Activated CD4-positive, alpha-beta memory T cell treated with anti-CD3 and anti-CD28 coated beads, Interleukin-2, amount 10 ng/mL, durations not matched to agents 7 days and 5 days (primary cell): Measurements from ENCODE around the gene LDB1. TPM values are rescaled to one million over a fixed set of nuclear protein-coding genes. Genes with fewer than 3 reads are reported as not detected.

Experiments
- CTCF ChIA-PET: fragments of 350-600 bp; sonication (Branson Sonifier 250); formaldehyde crosslinking; loops from one replicate; lab custom pipeline; 2021; ENCODE audit warnings: antibody characterized with exemption, inconsistent platforms; lab: Charles Lee
- POLR2A ChIA-PET: fragments of 350-600 bp; sonication (Branson Sonifier 250); formaldehyde crosslinking; loops from one replicate; lab custom pipeline; 2021; ENCODE audit warnings: antibody characterized with exemption; lab: Charles Lee
- DNase-seq: peaks from one replicate; pipeline ENCODE4 v3.0.0-alpha.2; 2020
- H3K27ac Mint-ChIP-seq: one replicate; pipeline ENCODE4 v1.8.0; 2021; ENCODE audit warnings: mild to moderate bottlenecking, mixed read lengths
- H3K27me3 Mint-ChIP-seq: one replicate; pipeline ENCODE4 v1.8.0; 2021; ENCODE audit warnings: mixed read lengths
- H3K36me3 Mint-ChIP-seq: one replicate; pipeline ENCODE4 v1.8.0; 2021; ENCODE audit warnings: low read depth, mixed read lengths
- H3K4me1 Mint-ChIP-seq: one replicate; pipeline ENCODE4 v1.8.0; 2021; ENCODE audit warnings: mixed read lengths
- H3K4me3 Mint-ChIP-seq: one replicate; pipeline ENCODE4 v1.8.0; 2021; ENCODE audit warnings: mild to moderate bottlenecking, mixed read lengths
- H3K9me3 Mint-ChIP-seq: one replicate; pipeline ENCODE4 v1.8.0; 2021; ENCODE audit warnings: mixed read lengths
- total RNA-seq, 2 experiments: library from RNA; stranded (reverse); gene quantifications; one replicate each; pipeline ENCODE4 v1.2.3, GENCODE V29; 2021

LDB1 gene
- total RNA-seq, 2 experiments from 2014 or later, result 81.3 to 83.1 TPM

DNA sequence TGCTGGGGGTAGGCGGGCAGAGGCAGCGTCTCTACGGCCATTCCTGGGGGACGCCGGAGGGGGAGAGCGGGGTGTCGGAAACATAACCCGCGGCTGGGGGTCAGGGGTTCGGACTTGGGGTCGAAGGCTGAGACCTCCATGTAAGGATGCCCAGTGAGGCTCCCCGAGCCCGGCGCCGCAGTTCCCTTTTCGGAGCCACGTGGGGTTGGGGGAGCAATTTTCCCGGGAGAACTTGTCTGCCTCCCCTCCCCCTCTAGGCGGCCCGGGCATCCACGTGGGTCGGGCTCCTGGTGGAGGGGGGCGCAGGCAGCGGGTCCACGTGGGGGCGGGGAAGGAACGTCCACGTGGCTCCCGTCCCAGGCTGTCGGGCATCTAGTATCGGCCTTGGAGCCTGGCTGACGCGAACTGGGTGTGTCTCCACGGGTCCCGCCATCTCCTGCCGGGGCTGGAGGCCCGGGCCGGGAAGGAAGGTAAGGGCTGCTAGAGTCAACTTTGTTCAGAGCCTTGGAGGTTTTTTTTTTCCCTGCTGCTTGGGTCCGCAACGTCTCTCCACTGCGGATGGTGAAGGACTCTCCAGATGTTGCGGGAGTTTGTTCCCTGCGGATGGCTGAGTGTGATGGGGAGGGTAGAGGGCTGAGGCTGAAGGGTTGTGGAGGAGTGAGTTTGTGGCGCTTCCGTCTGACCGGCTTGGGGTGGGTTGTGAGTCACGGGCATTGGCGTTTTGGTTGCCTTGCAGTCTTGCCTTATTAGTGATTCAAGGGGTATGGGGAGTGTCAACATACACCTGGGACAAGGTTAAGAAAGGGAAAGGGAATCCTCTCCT is 13.4 kb upstream of the LDB1 start:
- CTCF ChIA-PET, result no interaction called here
- Mint-ChIP-seq H3K27me3 (no peaks in the 10 kb centered on the region), H3K4me1 (peaks cover 46% of the 10 kb centered on the region), H3K9me3 (no peaks in the 10 kb centered on the region), H3K4me3 (peak overlapping the region; percentile 98), H3K36me3 (peaks cover 25% of the 10 kb centered on the region), H3K27ac (peak overlapping the region; percentile 96)
- peak; percentile 59 for DNase-seq
- POLR2A ChIA-PET, result interaction anchor here (1.4 to 2.1 kb wide), 2 partner anchors 12 to 13 kb away, joined by 6 to 8 read pairs; no protein-coding TSS in a partner anchor

DNA sequence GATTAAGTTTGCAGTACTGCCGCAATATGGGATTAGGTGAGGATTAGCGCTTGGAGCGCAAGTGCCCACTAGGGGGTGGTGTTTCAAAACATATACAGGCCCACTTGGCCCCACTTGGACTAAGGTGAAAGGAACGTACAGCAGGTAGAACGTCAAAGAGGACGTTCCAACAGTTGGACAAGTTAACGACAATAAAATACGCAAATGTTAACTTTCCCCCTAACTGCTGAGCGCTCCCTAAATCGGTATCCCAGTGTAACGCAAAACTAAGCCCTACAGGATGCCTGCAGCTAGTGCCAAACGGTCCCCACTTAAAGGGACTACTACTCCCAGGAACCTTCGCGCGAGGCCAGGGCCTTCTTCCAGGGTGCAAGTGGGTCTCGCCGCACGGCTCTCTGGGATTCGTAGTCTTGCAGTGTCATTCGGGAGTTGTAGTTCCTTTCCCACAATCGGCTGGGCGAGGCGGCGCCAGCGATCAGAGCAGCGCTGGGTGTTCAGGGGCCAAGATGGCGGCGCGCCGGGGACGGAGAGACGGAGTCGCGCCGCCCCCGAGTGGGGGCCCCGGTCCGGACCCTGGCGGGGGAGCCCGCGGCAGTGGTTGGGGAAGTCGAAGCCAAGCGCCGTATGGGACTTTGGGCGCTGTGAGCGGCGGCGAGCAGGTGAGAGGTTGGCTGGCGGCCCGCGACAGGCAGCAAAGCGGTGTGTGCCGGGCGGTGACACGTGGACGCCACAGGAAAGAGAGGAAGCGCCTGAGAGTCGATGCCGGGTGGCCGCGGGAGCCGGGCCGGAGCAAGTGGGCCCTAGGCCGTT is 12.6 kb upstream of the LDB1 start, which contains the start of gene PPRC1:
TSS of gene PPRC1 (plus strand) at position 478 of the 810 bp plus-strand sequence. CDS start at position 507, 29 bp downstream.
- Mint-ChIP-seq H3K4me1 (peaks cover 46% of the 10 kb centered on the region), H3K27ac (peak within 1 kb of the TSS; percentile 96), H3K4me3 (peak within 1 kb of the TSS; percentile 98), H3K36me3 (peaks cover 21% of the 10 kb centered on the region), H3K27me3 (no peaks in the 10 kb centered on the region), H3K9me3 (no peaks in the 10 kb centered on the region)
- ChIA-PET POLR2A (interaction anchor here (0.6 to 3.2 kb wide), 5 partner anchors 10 to 25 kb away, joined by 3 to 18 read pairs (median 7); no protein-coding TSS in a partner anchor), CTCF (interaction anchor here (0.5 to 2.6 kb wide), 13 partner anchors 10 to 292 kb away, joined by 3 to 18 read pairs (median 6); partner anchors contain the start of gene NOLC1)
- DNase-seq, result peak; percentile 99

DNA sequence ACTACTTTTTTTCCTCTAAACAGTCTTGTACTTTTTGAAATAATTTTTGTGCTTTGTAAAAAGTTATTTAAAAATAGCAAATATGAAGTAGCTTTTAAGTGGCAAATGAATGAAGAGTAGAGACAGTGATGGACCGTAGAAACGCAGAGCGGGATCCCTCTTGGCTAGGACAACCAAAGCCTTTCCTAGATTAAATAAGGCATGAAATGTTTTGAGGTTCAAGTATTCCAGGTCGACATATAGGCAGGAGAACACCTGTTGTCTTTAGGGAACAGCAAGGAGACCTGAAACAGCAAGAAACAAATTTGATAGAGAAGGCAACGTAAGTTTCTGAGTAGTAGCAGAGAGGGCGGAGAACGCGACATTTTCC is 12.0 kb upstream of the LDB1 start:
- H3K4me1 Mint-ChIP-seq, result peaks cover 40% of the 10 kb centered on the region
- H3K36me3 Mint-ChIP-seq, result peaks cover 21% of the 10 kb centered on the region
- ChIA-PET CTCF (interaction anchor here (0.5 to 2.6 kb wide), 13 partner anchors 10 to 1114 kb away, joined by 3 to 18 read pairs (median 6); partner anchors contain the start of genes GBF1 and NOLC1), POLR2A (interaction anchor here (0.6 to 3.2 kb wide), 7 partner anchors 10 to 322 kb away, joined by 3 to 18 read pairs (median 6); no protein-coding TSS in a partner anchor)
- no peaks in the 10 kb centered on the region for H3K9me3 Mint-ChIP-seq
- no peaks in the 10 kb centered on the region for H3K27me3 Mint-ChIP-seq
- peak overlapping the region; percentile 96 for H3K27ac Mint-ChIP-seq
- H3K4me3 Mint-ChIP-seq, result peak overlapping the region; percentile 98
- DNase-seq, result no peak

DNA sequence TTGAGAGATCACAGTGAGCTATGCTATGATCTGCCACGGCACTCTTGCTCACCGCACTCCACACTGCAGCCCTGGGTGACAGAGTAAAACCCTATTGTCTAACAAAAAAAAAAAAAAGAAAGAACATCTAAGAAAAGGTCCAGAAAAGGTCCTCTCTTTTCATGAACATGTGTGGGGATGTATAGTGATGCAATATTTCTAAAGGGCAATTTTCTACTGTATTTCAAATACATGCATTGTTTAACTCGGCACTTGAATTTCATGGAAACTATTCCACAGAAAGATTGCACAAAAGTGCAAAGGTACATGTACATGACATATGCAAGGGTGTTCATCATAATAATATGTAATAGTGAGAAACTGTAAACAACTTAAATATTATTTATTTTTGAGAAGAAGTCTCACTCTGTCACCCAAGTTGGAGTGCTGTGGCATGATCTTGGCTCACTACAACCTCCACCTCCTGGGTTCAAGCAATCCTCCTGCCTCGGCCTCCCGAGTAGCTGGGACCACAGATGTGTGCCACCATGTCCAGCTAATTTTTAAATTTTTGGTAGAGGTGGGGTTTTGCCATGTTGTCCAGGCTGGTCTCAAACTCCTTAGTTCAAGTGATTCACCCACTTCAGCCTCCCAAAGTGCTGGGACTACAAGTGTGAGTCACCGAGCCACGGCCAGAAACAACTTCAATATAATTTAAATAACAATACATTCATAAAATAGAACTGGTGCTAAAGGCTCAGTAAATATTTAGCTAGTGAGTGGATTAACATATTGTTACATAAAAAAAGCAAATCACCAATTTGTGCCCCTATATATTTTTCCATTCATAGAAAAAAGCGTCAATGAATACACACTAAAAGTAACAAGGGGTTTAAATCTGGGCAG is 11.4 kb upstream of the LDB1 start:
- POLR2A ChIA-PET, result interaction anchor here (0.6 to 3.2 kb wide), 6 partner anchors 9 to 322 kb away, joined by 3 to 18 read pairs (median 6); no protein-coding TSS in a partner anchor
- peak overlapping the region; percentile 98 for H3K4me3 Mint-ChIP-seq

DNA sequence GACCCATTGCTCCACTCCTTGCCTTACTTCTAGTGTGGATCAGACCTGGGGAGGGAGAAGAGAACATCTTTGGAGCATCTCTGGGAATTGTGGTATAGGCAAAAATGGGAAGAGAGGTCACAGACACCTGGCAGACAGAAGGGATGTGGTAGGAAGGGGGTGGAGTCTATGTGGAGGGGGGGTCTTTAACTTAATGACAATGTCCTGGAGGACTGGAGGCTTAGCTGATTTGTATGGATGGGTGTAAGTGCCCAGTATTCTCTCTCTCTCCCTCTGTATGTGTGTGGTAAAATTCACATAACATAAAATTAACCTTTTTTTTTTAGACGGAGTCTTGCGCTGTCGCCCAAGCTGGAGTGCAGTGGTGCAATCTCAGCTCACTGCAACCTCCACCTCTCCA is 3.1 kb upstream of the LDB1 start:
- Mint-ChIP-seq H3K9me3 (no peaks in the 10 kb centered on the region), H3K4me1 (peaks cover 21% of the 10 kb centered on the region), H3K36me3 (no peaks in the 10 kb centered on the region), H3K4me3 (no peak overlapping the region), H3K27ac (no peak overlapping the region), H3K27me3 (no peaks in the 10 kb centered on the region)
- POLR2A ChIA-PET, result interaction anchor here (0.9 to 2.2 kb wide), 3 partner anchors 8 to 28 kb away, joined by 3 to 14 read pairs (median 3); partner anchors contain the start of gene PPRC1
- DNase-seq, result no peak
- CTCF ChIA-PET, result interaction anchor here (0.5 to 2.9 kb wide), 4 partner anchors 9 to 303 kb away, joined by 3 to 17 read pairs (median 6); partner anchors contain the start of gene PPRC1

More for the DNA sequence above, 11.4 kb upstream of the LDB1 start:
- peak overlapping the region; percentile 96 for H3K27ac Mint-ChIP-seq
- CTCF ChIA-PET, result interaction anchor here (0.5 to 2.6 kb wide), 13 partner anchors 9 to 1114 kb away, joined by 3 to 18 read pairs (median 6); partner anchors contain the start of genes GBF1 and NOLC1
- peaks cover 36% of the 10 kb centered on the region for H3K4me1 Mint-ChIP-seq
- no peaks in the 10 kb centered on the region for H3K27me3 Mint-ChIP-seq
- no peak for DNase-seq
- H3K9me3 Mint-ChIP-seq, result no peaks in the 10 kb centered on the region
- peaks cover 21% of the 10 kb centered on the region for H3K36me3 Mint-ChIP-seq

DNA sequence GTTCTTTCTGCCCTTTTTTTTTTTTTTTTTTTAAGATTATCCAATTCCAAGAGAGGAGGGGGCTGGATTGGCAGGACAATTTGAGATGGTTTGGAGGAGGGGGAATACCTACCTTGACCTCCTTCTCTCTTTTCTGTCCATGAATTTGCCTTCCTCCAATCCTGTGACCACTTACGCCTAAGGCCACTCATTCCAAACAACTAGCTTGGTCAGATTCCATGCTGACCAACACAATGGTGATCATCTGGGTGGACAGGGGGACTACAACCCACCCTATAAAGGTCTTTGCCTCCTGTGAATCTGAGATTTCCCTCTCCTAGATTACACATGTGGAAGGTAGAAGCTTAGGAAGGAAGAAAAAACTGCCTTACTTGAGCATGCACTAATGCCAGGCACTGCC is 2.3 kb upstream of the LDB1 start:
- H3K4me3 Mint-ChIP-seq, result no peak overlapping the region
- DNase-seq, result no peak
- H3K27ac Mint-ChIP-seq, result no peak overlapping the region
- no peaks in the 10 kb centered on the region for H3K27me3 Mint-ChIP-seq
- H3K9me3 Mint-ChIP-seq, result no peaks in the 10 kb centered on the region
- no peaks in the 10 kb centered on the region for H3K36me3 Mint-ChIP-seq
- CTCF ChIA-PET, result interaction anchor here (0.5 to 2.9 kb wide), 5 partner anchors 8 to 479 kb away, joined by 3 to 17 read pairs (median 3); partner anchors contain the start of gene PPRC1
- POLR2A ChIA-PET, result interaction anchor here (0.9 to 2.2 kb wide), 3 partner anchors 9 to 28 kb away, joined by 3 to 14 read pairs (median 3); partner anchors contain the start of gene PPRC1
- peaks cover 29% of the 10 kb centered on the region for H3K4me1 Mint-ChIP-seq

DNA sequence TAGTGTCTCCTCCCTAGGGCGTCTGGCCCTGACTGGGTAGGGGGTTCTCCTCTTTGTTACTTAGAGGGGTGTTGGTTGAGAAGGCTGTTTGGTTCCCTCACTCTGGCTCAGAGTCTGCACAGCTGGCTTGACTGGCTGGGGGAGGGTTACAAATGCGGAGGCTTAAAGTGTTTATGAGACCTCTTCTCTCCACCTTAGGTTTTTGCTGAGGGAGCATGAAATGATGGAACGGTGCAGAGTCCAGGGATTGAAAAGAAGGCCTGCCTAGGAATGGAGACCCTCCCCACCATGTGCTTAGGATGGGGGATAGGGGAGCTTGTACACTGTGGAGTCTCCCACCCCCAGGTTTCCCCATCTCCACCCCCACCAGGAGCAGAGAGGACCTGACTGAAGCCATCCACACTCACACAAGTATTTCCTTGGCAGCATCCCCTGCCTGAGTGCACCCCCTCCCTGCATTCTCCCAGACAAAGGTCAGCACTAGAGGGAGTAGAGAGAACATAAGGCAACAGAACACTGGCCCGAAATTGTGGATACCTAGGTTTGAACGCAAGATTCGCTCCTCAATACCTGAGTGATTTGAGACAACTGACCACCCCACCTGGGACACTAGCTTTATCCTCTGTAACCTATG is 1.7 kb upstream of the LDB1 start:
- no peaks in the 10 kb centered on the region for H3K36me3 Mint-ChIP-seq
- POLR2A ChIA-PET, result interaction anchor here (0.8 to 2.2 kb wide), 3 partner anchors 10 to 30 kb away, joined by 4 to 14 read pairs (median 6); partner anchors contain the start of gene PPRC1
- H3K9me3 Mint-ChIP-seq, result no peaks in the 10 kb centered on the region
- DNase-seq, result no peak
- H3K4me3 Mint-ChIP-seq, result no peak overlapping the region
- H3K27me3 Mint-ChIP-seq, result no peaks in the 10 kb centered on the region
- H3K27ac Mint-ChIP-seq, result no peak overlapping the region
- peaks cover 35% of the 10 kb centered on the region for H3K4me1 Mint-ChIP-seq
- CTCF ChIA-PET, result interaction anchor here (2.5 to 2.9 kb wide), 2 partner anchors 8 to 10 kb away, joined by 10 to 17 read pairs; partner anchors contain the start of gene PPRC1

DNA sequence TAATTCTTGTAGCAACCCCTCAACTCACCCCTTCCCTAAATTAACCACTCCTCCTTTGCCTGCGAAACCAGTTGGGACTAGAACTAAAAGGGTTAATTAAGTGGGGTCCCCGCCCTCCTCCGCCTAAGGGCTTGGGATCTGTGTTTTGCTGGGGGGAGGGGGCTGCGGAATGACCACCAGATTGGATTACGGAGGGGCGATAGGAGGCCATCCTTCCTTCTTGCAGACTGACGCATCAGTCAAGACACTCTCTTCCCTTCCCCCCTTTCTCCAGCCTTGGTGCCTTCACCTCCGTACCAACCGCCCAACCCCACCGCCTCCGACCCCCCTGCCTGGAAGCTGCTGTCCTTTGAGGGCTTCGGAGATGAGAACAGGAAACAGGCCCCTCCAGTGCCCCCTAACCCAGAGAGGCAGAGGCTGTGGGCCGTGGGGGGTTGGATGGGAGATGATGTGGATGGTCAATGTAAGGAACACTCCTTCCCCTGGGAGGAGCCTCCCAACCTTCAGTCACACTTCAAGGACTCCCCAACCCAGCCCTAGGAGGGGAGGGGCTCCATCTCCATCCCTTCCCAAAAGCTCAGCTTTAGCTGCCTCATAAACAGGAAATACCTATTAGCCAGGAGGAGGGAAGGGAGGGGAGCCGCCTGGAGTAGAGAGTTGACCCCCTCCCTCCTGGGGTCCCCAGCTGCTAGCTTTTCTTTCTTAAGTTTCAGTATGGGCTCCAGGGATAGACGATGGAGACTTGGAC is 997 bp upstream of the LDB1 start:
- Mint-ChIP-seq H3K4me3 (peak overlapping the region; percentile 91), H3K9me3 (no peaks in the 10 kb centered on the region), H3K36me3 (no peaks in the 10 kb centered on the region), H3K4me1 (peaks cover 42% of the 10 kb centered on the region), H3K27ac (peak overlapping the region; percentile 87), H3K27me3 (no peaks in the 10 kb centered on the region)
- POLR2A ChIA-PET, result interaction anchor here (0.8 to 2.2 kb wide), 3 partner anchors 10 to 30 kb away, joined by 4 to 14 read pairs (median 6); partner anchors contain the start of gene PPRC1
- CTCF ChIA-PET, result interaction anchor here (2.9 kb wide), 1 partner anchor 11 kb away, joined by 17 read pairs; the partner anchor contains the start of gene PPRC1
- peak; percentile 20 for DNase-seq

DNA sequence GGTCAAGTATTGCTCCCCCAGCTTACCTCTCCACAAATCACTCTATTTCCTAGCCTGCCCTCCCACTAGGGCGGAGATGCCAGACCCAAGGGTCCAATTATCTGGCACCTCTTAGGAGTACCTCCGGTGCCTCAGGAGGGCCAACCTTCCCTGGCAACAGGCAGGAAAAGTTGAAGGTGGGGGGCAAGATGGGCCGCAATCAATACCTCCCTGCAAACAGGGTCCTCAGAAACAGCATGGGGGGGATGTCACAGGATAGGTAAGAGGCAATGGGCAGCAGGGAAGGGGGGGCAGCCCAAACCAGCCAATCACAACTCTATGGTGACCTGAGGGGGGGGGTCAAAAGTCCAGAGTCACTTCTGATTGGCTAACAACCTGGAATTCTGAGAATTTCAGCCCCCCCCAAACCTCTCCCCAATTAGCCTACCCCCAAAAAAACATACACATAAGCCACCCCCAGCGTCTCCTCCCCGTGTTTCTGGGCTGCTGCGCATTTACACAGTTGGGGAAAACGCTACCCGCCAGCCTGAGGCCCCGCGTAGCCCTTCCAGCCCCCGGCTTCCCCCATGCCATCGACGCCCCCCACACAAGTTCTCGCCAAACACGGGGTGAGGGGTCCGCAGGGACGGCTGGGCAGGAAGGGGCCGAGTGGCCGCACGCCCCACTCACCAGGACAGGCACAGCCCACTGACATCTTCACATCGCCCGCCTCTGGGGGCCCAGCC is 589 bp downstream of the LDB1 start:
- peaks cover 55% of the 10 kb centered on the region for H3K4me1 Mint-ChIP-seq
- peaks cover 2% of the 10 kb centered on the region for H3K36me3 Mint-ChIP-seq
- H3K27me3 Mint-ChIP-seq, result no peaks in the 10 kb centered on the region
- peak overlapping the region; percentile 91 for H3K4me3 Mint-ChIP-seq
- H3K9me3 Mint-ChIP-seq, result no peaks in the 10 kb centered on the region
- ChIA-PET CTCF (interaction anchor here (1.1 to 1.5 kb wide), 2 partner anchors 10 to 13 kb away, joined by 3 to 9 read pairs; partner anchors contain the start of gene PPRC1), POLR2A (interaction anchor here (0.8 to 2.6 kb wide), 11 partner anchors 8 to 525 kb away, joined by 3 to 8 read pairs (median 5); partner anchors contain the start of genes HPS6, NOLC1, OGA and PPRC1)
- DNase-seq, result peak; percentile 64
- H3K27ac Mint-ChIP-seq, result peak overlapping the region; percentile 91
